Astrocyte of the spinal cord (primary cell): ENCODE results near the gene PDE6G.

Experiments
- DNase-seq: peaks from one replicate; pipeline ENCODE4 v3.0.0; 2011; ENCODE audit warnings: low read depth, low spot score
- H3K4me3 ChIP-seq: 2 replicates; pipeline ENCODE4 v1.5.1; 2011; ENCODE audit warnings: low read depth, mild to moderate bottlenecking, low read length, moderate library complexity
- in situ Hi-C: cut with HindIII; loops from 2 replicates; pipeline ENCODE4 v1.10.0; 2017; ENCODE audit warnings: low sequenced_read_pairs
- TF ChIP-seq, protein P1 (sequence below): IDR thresholded peaks from 2 replicates; pipeline ENCODE4 v1.5.1; 2012; ENCODE audit warnings: low read depth, mild to moderate bottlenecking, low read length, inconsistent platforms

The PDE6G gene

DNA sequence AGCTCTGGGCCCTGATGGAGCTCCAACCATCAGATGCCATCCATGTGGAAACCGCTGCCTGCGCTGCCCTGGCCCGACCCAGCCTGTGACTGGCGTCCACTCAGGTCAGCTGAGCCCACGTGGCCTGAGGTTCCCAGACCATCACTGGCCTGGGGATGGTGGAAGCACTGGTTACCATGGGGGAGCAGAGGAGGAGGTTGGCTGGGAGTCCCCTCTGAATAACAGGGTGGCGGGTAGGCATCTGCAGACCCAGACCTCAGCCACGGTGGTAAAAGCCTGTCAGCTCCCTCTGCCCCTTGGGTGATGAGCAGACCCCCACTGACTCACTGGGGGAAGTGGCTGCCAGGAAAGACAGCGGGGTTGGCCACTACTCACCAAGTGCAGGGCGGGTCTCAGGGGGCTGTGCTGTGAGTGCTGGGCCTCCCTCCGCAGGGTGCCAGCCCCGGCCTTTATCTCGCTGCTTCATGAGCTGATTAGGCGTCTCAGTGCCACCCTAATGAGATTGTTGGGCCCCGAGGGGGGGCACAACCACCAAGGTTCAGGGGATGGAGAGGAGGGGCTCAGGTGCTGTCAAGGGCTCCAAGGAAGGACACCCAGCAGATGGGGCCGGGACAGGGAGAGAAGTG is at the start of gene PDE6G:
TSS of gene PDE6G (minus strand) at position 425 of the 626 bp plus-strand sequence. CDS start 3,237 bp downstream, outside the sequence.
- TF ChIP-seq, protein P1, sequence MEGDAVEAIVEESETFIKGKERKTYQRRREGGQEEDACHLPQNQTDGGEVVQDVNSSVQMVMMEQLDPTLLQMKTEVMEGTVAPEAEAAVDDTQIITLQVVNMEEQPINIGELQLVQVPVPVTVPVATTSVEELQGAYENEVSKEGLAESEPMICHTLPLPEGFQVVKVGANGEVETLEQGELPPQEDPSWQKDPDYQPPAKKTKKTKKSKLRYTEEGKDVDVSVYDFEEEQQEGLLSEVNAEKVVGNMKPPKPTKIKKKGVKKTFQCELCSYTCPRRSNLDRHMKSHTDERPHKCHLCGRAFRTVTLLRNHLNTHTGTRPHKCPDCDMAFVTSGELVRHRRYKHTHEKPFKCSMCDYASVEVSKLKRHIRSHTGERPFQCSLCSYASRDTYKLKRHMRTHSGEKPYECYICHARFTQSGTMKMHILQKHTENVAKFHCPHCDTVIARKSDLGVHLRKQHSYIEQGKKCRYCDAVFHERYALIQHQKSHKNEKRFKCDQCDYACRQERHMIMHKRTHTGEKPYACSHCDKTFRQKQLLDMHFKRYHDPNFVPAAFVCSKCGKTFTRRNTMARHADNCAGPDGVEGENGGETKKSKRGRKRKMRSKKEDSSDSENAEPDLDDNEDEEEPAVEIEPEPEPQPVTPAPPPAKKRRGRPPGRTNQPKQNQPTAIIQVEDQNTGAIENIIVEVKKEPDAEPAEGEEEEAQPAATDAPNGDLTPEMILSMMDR, result no peak
- no peak within 1 kb of the TSS for H3K4me3 ChIP-seq
- no peak for DNase-seq
- in situ Hi-C loops, result no loop called here

DNA sequence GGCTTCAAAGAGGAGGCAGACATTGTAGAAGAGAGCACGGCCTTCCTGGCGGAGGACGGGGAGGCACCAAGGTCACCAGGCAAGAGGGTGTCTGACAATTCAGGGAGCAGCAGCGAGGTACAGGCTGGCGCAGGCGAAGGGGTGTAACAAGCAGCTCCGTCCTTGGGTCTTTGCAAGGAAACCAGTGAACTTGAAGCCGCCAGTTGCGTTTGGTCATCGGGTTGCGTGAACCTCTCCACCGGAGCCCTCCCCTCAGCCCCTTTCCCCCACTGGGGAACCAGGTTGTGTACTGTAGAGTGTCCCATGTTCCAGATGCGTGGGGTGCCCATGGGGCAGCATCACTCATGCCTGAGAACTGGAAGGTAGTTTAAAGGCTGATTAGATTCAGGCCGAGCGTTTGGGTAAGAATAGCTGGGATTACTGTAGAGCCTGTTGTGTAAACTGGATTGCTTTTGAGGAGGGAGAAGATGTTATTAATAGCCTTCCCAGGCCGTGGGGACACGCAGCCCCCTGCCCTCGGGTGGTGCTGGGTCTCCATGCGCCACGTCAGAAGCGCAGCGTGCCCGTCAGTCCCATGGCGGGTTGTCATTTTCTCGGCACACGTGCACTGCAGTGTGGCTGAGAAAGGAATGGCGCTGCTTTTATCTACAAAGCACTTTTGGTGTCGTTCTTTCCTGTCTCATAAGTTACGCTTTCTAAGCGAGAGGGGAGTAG is 49.3 kb upstream of the PDE6G start:
- no peak for DNase-seq
- in situ Hi-C loops, result no loop called here
- H3K4me3 ChIP-seq, result no peak overlapping the region
- TF ChIP-seq, protein P1, result no peak

DNA sequence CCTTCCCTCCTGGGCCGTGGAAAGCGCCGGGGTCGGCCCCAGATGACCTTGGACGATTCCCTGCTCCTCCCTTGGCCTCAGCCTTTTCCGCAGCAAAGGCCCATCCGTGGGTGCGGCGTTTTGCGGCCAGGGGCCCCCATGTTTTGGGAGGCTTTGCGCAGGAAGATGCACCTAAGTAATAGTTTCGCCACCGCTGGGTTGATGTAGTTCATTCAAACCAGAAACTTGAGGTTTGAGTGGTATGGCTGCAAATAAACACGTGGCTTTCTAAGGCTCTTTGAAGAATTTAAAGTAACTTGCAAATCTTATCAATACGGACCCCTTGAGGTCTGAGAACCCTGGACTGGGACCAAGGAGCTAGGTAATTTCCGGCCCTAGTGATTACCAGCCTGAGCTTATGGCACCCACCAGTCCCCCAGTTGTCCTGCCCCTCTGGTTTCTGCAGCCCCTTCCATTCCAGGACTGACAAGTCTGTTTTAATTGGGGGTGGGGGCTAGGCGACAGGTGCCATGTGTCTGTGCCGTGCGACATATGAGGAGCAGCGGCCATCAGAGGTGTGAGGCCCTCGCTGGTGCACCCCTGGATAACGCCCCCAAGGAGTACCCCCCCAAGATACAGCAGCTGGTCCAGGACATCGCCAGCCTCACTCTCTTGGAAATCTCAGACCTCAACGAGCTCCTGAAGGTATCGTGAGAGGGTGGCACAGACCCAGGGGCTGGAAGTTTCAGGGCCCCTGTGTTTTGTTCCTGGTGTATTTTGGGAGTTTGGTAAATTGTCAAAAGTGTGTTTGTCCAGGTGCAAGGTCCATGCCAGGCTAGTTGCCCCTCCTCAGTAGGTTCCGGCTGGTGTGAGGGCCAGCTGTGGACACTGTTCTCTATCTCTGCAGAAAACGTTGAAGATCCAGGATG is 47.7 kb upstream of the PDE6G start:
- TF ChIP-seq, protein P1, result no peak
- in situ Hi-C loops, result no loop called here
- DNase-seq, result no peak

DNA sequence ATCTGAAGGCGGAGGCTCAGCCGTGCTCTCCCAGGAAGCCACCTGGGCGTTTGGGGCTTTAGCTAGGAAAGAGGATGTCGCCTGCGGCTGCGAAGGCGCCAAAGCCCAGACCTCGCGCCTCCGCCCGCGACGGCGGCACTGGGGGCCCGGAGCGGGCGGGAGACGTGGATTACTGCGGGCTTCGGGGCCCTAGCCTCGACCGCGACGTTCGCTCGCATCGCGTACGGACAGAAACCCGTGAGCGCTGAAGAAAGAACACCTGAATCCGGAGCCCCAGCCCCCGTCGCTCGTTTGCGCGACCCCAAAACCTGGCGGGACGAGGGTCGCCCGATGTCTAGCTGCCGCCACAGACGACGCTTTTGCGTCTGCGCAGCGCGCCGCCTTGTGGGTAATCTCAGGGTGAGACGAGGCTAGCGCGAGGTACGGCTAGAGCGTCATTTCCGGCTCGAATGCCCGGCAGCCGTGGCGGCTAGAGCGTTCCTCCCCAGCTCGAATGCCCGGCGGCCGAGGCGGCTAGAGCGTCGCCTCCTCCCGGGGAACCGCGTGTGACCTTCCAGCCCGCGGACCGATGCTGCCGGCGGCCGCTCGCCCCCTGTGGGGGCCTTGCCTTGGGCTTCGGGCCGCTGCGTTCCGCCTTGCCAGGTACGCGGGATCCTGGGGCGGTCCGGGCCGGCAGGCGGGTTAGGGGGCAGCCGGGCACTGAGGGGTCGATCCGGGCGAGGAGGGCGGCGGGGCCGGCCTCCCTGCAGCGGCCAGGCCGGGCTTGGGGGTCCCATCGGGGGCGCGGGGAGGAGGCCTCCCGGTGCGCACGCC is 46.8 kb upstream of the PDE6G start, which contains the start of gene MRPL12:
TSS of gene MRPL12 (plus strand) at position 434 of the 813 bp plus-strand sequence. CDS start at position 569, 135 bp downstream.
- peak within 1 kb of the TSS; percentile 75 for H3K4me3 ChIP-seq
- TF ChIP-seq, protein P1, result peak; percentile 2
- in situ Hi-C loops, result no loop called here
- peak; percentile 91 for DNase-seq

More for the DNA sequence above, 47.7 kb upstream of the PDE6G start:
- H3K4me3 ChIP-seq, result peak overlapping the region; percentile 75

DNA sequence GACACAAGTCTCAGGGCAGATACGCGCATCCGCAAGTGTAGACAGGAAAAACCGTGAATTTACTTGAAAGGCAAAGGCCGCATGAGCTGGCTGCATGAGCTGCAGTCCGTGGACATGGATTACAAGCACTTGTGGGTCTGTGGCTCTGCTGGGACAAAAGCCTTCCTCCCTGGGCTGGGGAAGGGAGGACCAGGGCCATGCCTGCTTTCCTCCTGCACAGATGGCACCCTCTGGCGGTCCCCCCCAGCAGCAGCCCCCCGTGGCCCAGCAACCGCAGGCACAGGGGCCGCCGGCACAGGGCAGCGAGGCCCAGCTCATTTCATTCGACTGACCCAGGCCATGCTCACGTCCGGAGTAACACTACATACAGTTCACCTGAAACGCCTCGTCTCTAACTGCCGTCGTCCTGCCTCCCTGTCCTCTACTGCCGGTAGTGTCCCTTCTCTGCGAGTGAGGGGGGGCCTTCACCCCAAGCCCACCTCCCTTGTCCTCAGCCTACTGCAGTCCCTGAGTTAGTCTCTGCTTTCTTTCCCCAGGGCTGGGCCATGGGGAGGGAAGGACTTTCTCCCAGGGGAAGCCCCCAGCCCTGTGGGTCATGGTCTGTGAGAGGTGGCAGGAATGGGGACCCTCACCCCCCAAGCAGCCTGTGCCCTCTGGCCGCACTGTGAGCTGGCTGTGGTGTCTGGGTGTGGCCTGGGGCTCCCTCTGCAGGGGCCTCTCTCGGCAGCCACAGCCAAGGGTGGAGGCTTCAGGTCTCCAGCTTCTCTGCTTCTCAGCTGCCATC is 45.1 kb upstream of the PDE6G start:
- H3K4me3 ChIP-seq, result no peak overlapping the region
- TF ChIP-seq, protein P1, result no peak
- in situ Hi-C loops, result no loop called here
- DNase-seq, result no peak
